HEK293T (cell line): ENCODE measurements around the gene OR4N5.

Experiments used
- ARNT ChIP-seq: fragments of 450-650 bp; IDR thresholded peaks from 2 replicates; pipeline ENCODE4 v1.6.1; 2017; ENCODE audit warnings: mild to moderate bottlenecking
- BHLHE40 ChIP-seq: fragments of 450-650 bp; IDR thresholded peaks from 2 replicates; pipeline ENCODE4 v1.6.1; 2016; ENCODE audit warnings: mild to moderate bottlenecking, moderate library complexity, borderline replicate concordance
- CTBP1 ChIP-seq: fragments of 450-650 bp; IDR thresholded peaks from 2 replicates; pipeline ENCODE4 v1.6.1; 2016; ENCODE audit warnings: borderline replicate concordance
- FOXK2 ChIP-seq: fragments of 450-650 bp; IDR thresholded peaks from 2 replicates; pipeline ENCODE4 v1.6.1; 2016; ENCODE audit warnings: mild to moderate bottlenecking
- SP1 ChIP-seq: fragments of 450-650 bp; IDR thresholded peaks from 2 replicates; pipeline ENCODE4 v1.6.1; 2017
- TF ChIP-seq, protein P1 (sequence below): fragments of 450-650 bp; IDR thresholded peaks from 2 replicates; pipeline ENCODE4 v1.6.1; 2016

DNA sequence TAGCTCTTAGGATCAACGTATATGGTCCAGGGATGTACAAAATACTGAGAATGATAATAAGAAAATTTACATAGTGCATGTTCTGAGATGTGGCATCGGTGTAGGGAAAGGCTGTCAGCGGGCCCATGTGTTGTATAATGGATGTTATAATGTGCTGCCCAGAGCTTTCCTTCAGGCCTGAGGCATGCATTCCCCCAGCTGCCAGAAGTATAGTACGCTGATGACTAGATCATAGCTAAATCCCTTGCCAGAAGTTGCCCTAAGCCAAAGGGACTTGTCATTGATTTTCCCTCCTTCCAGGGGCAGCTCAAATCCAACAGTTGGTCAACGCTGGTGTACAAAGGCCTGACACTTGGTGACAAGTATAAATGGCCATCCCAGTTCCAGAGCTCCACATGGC, 45.6 kb downstream of the OR4N5 start:
- TF ChIP-seq CTBP1: no peak
- TF ChIP-seq BHLHE40: no peak
- no peak for TF ChIP-seq SP1
- TF ChIP-seq, protein P1, sequence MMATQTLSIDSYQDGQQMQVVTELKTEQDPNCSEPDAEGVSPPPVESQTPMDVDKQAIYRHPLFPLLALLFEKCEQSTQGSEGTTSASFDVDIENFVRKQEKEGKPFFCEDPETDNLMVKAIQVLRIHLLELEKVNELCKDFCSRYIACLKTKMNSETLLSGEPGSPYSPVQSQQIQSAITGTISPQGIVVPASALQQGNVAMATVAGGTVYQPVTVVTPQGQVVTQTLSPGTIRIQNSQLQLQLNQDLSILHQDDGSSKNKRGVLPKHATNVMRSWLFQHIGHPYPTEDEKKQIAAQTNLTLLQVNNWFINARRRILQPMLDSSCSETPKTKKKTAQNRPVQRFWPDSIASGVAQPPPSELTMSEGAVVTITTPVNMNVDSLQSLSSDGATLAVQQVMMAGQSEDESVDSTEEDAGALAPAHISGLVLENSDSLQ: no peak
- no peak for TF ChIP-seq ARNT
- no peak for TF ChIP-seq FOXK2
